ENCODE data around the gene ZC3H18. TPM values are rescaled to one million over a fixed set of nuclear protein-coding genes. Genes with fewer than 3 reads are reported as not detected.

Gene ZC3H18
- total and polyA plus RNA-seq, 12 donors, result 18.3 to 28.7 (median 22.0) TPM

DNA sequence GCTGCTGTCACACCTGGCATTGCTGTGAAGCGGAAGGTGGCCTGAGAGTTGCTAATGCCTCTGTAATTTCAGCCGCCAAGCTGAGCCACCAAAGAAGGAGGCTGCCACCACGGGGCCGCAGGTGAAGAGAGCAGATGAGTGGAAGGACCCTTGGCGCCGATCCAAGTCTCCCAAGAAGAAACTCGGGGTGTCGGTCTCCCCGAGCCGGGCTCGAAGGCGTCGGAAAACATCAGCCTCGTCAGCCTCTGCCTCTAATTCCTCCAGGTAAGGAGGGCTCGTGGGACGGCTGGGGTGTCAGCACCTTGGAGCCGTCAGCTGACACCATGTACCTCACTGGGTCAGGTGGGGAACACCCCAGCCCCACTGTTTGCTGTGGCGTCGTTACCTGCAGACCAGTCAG is 51.9 kb downstream of the ZC3H18 start:
- no peak for ATAC-seq
- TF ChIP-seq, protein P1, sequence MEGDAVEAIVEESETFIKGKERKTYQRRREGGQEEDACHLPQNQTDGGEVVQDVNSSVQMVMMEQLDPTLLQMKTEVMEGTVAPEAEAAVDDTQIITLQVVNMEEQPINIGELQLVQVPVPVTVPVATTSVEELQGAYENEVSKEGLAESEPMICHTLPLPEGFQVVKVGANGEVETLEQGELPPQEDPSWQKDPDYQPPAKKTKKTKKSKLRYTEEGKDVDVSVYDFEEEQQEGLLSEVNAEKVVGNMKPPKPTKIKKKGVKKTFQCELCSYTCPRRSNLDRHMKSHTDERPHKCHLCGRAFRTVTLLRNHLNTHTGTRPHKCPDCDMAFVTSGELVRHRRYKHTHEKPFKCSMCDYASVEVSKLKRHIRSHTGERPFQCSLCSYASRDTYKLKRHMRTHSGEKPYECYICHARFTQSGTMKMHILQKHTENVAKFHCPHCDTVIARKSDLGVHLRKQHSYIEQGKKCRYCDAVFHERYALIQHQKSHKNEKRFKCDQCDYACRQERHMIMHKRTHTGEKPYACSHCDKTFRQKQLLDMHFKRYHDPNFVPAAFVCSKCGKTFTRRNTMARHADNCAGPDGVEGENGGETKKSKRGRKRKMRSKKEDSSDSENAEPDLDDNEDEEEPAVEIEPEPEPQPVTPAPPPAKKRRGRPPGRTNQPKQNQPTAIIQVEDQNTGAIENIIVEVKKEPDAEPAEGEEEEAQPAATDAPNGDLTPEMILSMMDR (IDR thresholded peaks at IDR 0.05), result no peak
- no peak for DNase-seq
- Histone ChIP-seq H3K27me3 (no peaks in the 10 kb centered on the region), H3K36me3 (peaks cover 8 to 91% (median 34%) of the 10 kb centered on the region in 9 donors), H3K4me3 (no peak overlapping the region), H3K4me1 (peaks cover 0 to 22% (median 12%) of the 10 kb centered on the region in 9 donors), H3K27ac (no peak overlapping the region), H3K9me3 (no peaks in the 10 kb centered on the region)
- 93 to 97% methylated on average over 19 of the region's 19 CpGs for WGBS, 2 donors
- intact Hi-C loops (cut with DNase I), result no loop called here

DNA sequence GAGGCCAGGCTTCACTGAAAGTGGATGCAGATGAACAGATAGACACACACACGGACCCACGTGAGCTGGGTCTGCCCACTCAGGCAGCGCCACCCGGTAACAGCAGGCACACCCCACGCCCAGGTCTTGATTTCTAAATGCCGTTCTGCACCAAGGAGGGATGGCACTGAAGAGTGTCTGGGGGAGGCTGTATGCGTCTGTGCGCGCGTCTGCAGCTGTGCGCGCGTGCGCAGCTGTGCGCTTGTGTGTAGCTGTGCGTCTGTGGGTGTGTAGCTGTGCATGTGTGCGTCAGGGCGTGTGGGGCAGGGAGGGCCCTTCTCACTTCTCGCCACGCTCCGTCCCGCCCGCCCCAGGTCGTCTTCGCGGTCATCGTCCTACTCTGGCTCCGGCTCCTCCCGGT is 52.7 kb downstream of the ZC3H18 start:
- TF ChIP-seq, protein P1 (IDR thresholded peaks at IDR 0.05), result no peak
- H3K36me3 ChIP-seq, result peaks cover 8 to 91% (median 34%) of the 10 kb centered on the region in 9 donors
- DNase-seq, result no peak

DNA sequence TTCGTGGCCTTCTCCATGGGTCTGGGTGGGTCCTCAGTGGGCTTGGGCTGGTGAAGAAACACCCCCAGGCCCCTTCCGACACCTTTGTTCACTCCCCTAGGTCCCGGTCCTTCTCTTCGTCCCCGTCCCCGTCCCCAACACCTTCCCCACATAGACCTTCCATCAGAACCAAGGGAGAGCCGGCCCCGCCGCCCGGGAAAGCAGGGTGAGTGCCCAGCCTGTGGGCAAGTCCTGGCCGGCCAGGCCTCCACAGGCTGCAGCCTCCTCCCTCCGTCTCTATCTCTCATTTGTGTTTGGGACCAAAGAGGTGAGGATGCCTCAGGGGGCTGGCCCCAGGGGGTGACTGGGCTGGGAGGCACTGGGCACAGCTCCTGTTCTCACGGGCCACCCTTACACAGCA is 53.7 kb downstream of the ZC3H18 start:
- Histone ChIP-seq H3K27me3 (no peaks in the 10 kb centered on the region), H3K36me3 (peaks cover 8 to 90% (median 34%) of the 10 kb centered on the region in 9 donors), H3K4me1 (peaks cover 4 to 22% (median 16%) of the 10 kb centered on the region in 9 donors), H3K4me3 (no peak overlapping the region), H3K9me3 (no peaks in the 10 kb centered on the region), H3K27ac (no peak overlapping the region)
- intact Hi-C loops (cut with DNase I), result no loop called here
- TF ChIP-seq, protein P1 (IDR thresholded peaks at IDR 0.05), result no peak
- DNase-seq (no peak), ATAC-seq (no peak)
- WGBS, 2 donors, result 95 to 96% methylated on average over 13 of the region's 13 CpGs

More for the DNA sequence above, 52.7 kb downstream of the ZC3H18 start:
- Histone ChIP-seq H3K27me3 (no peaks in the 10 kb centered on the region), H3K4me3 (no peak overlapping the region), H3K27ac (no peak overlapping the region), H3K9me3 (no peaks in the 10 kb centered on the region), H3K4me1 (peaks cover 0 to 22% (median 12%) of the 10 kb centered on the region in 9 donors)
- 97 to 99% methylated on average over 29 of the region's 29 CpGs for WGBS, 2 donors
- intact Hi-C loops (cut with DNase I), result no loop called here
- no peak for ATAC-seq

DNA sequence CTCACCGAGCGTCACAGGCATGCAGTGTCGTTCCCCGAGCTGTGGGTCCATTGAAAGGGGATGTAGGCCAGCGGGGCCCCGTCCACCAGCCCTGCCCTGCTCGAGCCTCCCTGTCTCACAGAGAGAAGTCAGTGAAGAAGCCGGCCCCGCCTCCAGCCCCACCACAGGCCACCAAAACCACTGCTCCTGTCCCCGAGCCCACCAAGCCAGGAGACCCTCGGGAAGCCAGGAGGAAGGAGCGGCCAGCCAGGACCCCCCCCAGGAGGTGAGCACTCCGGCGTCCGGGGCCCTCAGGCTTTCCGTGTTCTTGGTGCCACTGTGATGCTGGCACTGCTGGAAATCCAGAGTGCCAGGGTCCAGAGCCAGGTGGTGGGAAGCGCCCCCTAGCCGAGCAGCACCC is 54.3 kb downstream of the ZC3H18 start:
- TF ChIP-seq, protein P1 (IDR thresholded peaks at IDR 0.05), result no peak

More for the DNA sequence above, 54.3 kb downstream of the ZC3H18 start:
- Histone ChIP-seq H3K4me3 (no peak overlapping the region), H3K27me3 (no peaks in the 10 kb centered on the region), H3K36me3 (peaks cover 8 to 88% (median 36%) of the 10 kb centered on the region in 9 donors), H3K4me1 (peaks cover 4 to 20% (median 15%) of the 10 kb centered on the region in 9 donors), H3K27ac (no peak overlapping the region), H3K9me3 (no peaks in the 10 kb centered on the region)
- ATAC-seq, result no peak
- 95% methylated on average over 18 of the region's 18 CpGs for WGBS, 2 donors
- intact Hi-C loops (cut with DNase I), result no loop called here
- no peak for DNase-seq
